ENCODE data around the gene ZFHX3. TPM values are rescaled to one million over a fixed set of nuclear protein-coding genes. Genes with fewer than 3 reads are reported as not detected.

The ZFHX3 gene
- total and polyA plus RNA-seq, 2 donors (not counting 3 experiments of a cell fraction or from before 2014, with no cell fraction given) = 3.7 to 18.8 TPM

DNA sequence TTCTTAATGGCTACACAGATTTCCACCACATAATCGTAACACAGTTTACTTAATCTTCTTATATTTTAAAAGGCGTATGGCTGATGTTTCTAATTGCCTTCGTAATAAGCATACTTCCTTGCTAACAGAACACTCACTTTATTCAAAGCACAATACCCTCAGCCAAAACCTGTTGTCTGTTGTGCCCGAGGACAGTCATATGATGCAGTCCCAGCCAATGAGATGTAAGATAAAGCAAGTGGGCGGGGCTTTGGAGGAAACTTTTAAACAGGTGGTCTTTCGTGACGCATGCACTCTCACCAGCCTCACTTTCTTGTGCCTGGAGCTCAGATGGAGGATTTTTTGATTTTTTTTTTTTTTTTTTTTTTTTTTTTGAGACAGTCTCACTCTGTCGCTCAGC is 174.1 kb downstream of the ZFHX3 start:
- intact Hi-C loops (cut with micrococcal nuclease) = no loop called here
- no peaks in the 10 kb centered on the region for H3K9me1 ChIP-seq (replicated peaks; ENCODE audit: control insufficient read depth, extremely low read depth, insufficient read depth, low read length)
- TF ChIP-seq POLR2AphosphoS5 (IDR thresholded peaks at IDR 0.05; ENCODE audit: insufficient read depth, low read depth, low read length) = no peak
- TF ChIP-seq MYC (IDR thresholded peaks at IDR 0.05; ENCODE audit: low read depth, low read length) = no peak
- TF ChIP-seq GATA2 (IDR thresholded peaks at IDR 0.05; ENCODE audit: insufficient read depth, insufficient read length, low read depth, low read length) = no peak
- TF ChIP-seq, protein P1, sequence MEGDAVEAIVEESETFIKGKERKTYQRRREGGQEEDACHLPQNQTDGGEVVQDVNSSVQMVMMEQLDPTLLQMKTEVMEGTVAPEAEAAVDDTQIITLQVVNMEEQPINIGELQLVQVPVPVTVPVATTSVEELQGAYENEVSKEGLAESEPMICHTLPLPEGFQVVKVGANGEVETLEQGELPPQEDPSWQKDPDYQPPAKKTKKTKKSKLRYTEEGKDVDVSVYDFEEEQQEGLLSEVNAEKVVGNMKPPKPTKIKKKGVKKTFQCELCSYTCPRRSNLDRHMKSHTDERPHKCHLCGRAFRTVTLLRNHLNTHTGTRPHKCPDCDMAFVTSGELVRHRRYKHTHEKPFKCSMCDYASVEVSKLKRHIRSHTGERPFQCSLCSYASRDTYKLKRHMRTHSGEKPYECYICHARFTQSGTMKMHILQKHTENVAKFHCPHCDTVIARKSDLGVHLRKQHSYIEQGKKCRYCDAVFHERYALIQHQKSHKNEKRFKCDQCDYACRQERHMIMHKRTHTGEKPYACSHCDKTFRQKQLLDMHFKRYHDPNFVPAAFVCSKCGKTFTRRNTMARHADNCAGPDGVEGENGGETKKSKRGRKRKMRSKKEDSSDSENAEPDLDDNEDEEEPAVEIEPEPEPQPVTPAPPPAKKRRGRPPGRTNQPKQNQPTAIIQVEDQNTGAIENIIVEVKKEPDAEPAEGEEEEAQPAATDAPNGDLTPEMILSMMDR (IDR thresholded peaks at IDR 0.05; ENCODE audit: extremely low read depth in 1 of 2, insufficient read depth in 1 of 2, low read depth in 1 of 2, low read length in 2 of 2) = no peak
- TF ChIP-seq POLR2A (IDR thresholded peaks at IDR 0.05; ENCODE audit: low read depth, low read length) = no peak
- TF ChIP-seq JUN (IDR thresholded peaks at IDR 0.05; ENCODE audit: borderline replicate concordance, insufficient read depth, insufficient read length, low read depth) = no peak
- H3K4me1 ChIP-seq (ENCODE audit: control insufficient read depth, extremely low read depth, insufficient read depth, low read length) = peaks cover 28% of the 10 kb centered on the region
- ChIA-PET POLR2A (no interaction called here), CTCF (no interaction called here)
- dilution Hi-C loops (cut with MboI; ENCODE audit: extremely low pct_ligation_motif_present, low sequenced_read_pairs) = no loop called here
- no peak overlapping the region for H3K4me2 ChIP-seq (ENCODE audit: insufficient read depth, low read length)
- no peak overlapping the region for H3K4me3 ChIP-seq (replicated peaks in 1 of 3; ENCODE audit: insufficient read depth in 1 of 3, low read depth in 1 of 3, low read length in 3 of 3)
- DNase-seq (ENCODE audit: low read depth, low spot score) (no peak), FAIRE-seq (no peak)
- H2AFZ ChIP-seq (ENCODE audit: low read depth, low read length) = no peak overlapping the region
- no TSS peak for BruUV-seq (replicated peaks)
- H3K9ac ChIP-seq (replicated peaks; ENCODE audit: extremely low read depth, insufficient read depth, low read length) = no peak overlapping the region
- H3K27ac ChIP-seq (ENCODE audit: insufficient read depth, low read depth, low read length) = no peak overlapping the region
- no peaks in the 10 kb centered on the region for H3K36me3 ChIP-seq (ENCODE audit: control insufficient read depth in 2 of 2, extremely low read depth in 1 of 2, insufficient read depth in 2 of 2, low read length in 2 of 2)
- no peaks in the 10 kb centered on the region for H3K9me3 ChIP-seq (replicated peaks; ENCODE audit: control insufficient read depth, insufficient read depth, low read length)
- H3K27me3 ChIP-seq (ENCODE audit: control insufficient read depth in 2 of 2, insufficient read depth in 2 of 2, low read length in 2 of 2) = no peaks in the 10 kb centered on the region
- no peaks in the 10 kb centered on the region for H3K79me2 ChIP-seq (ENCODE audit: control insufficient read depth, insufficient read depth, low read length)
- H4K20me1 ChIP-seq (replicated peaks; ENCODE audit: control insufficient read depth, extremely low read depth, insufficient read depth, low read length) = no peaks in the 10 kb centered on the region

DNA sequence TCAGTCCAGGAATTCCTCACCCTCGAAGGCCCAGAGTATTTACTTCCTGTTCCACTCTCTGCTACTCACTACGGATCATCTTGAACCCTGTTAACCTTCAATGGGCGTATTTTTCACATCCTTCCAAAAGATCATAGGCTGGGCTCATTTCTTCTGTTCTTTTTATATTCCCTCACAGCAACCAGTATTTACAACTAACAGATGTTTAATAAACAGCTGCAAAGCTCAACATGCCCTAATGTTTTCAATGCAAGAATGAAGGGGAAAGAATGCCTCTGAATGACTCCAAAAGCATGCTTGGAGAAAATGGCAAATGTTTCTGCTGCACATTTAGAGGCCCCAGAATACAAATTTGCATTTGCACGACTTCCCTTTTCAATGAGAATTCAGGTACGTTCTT is 174.9 kb downstream of the ZFHX3 start:
- Histone ChIP-seq H3K27me3 (ENCODE audit: control insufficient read depth in 2 of 2, insufficient read depth in 2 of 2, low read length in 2 of 2) (no peaks in the 10 kb centered on the region), H4K20me1 (replicated peaks; ENCODE audit: control insufficient read depth, extremely low read depth, insufficient read depth, low read length) (no peaks in the 10 kb centered on the region), H3K79me2 (ENCODE audit: control insufficient read depth, insufficient read depth, low read length) (no peaks in the 10 kb centered on the region), H3K9me1 (replicated peaks; ENCODE audit: control insufficient read depth, extremely low read depth, insufficient read depth, low read length) (no peaks in the 10 kb centered on the region), H3K4me1 (ENCODE audit: control insufficient read depth, extremely low read depth, insufficient read depth, low read length) (peaks cover 23% of the 10 kb centered on the region), H3K9me3 (replicated peaks; ENCODE audit: control insufficient read depth, insufficient read depth, low read length) (no peaks in the 10 kb centered on the region), H3K9ac (replicated peaks; ENCODE audit: extremely low read depth, insufficient read depth, low read length) (no peak overlapping the region), H3K36me3 (ENCODE audit: control insufficient read depth in 2 of 2, extremely low read depth in 1 of 2, insufficient read depth in 2 of 2, low read length in 2 of 2) (no peaks in the 10 kb centered on the region), H3K4me3 (replicated peaks in 1 of 3; ENCODE audit: insufficient read depth in 1 of 3, low read depth in 1 of 3, low read length in 3 of 3) (no peak overlapping the region), H2AFZ (ENCODE audit: low read depth, low read length) (no peak overlapping the region), H3K27ac (ENCODE audit: insufficient read depth, low read depth, low read length) (no peak overlapping the region), H3K4me2 (ENCODE audit: insufficient read depth, low read length) (no peak overlapping the region)
- no peak for DNase-seq (ENCODE audit: low read depth, low spot score)
- CTCF ChIA-PET = no interaction called here
- no peak for FAIRE-seq
- dilution Hi-C loops (cut with MboI; ENCODE audit: extremely low pct_ligation_motif_present, low sequenced_read_pairs) (no loop called here), intact Hi-C loops (cut with micrococcal nuclease) (no loop called here)
- BruUV-seq (replicated peaks) = no TSS peak
- TF ChIP-seq GATA2 (IDR thresholded peaks at IDR 0.05; ENCODE audit: insufficient read depth, insufficient read length, low read depth, low read length) = no peak
- TF ChIP-seq JUN (IDR thresholded peaks at IDR 0.05; ENCODE audit: borderline replicate concordance, insufficient read depth, insufficient read length, low read depth) = no peak
- no peak for TF ChIP-seq MYC (IDR thresholded peaks at IDR 0.05; ENCODE audit: low read depth, low read length)
- TF ChIP-seq POLR2AphosphoS5 (IDR thresholded peaks at IDR 0.05; ENCODE audit: insufficient read depth, low read depth, low read length) = no peak
- TF ChIP-seq POLR2A (IDR thresholded peaks at IDR 0.05; ENCODE audit: low read depth, low read length) = no peak
- no peak for TF ChIP-seq EZH2 (IDR thresholded peaks at IDR 0.05; ENCODE audit: borderline replicate concordance, low read depth, low read length, severe bottlenecking)
- TF ChIP-seq, protein P2, sequence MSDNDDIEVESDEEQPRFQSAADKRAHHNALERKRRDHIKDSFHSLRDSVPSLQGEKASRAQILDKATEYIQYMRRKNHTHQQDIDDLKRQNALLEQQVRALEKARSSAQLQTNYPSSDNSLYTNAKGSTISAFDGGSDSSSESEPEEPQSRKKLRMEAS (IDR thresholded peaks at IDR 0.05; ENCODE audit: insufficient read depth, insufficient read length) = no peak
- no peak for TF ChIP-seq FOS (IDR thresholded peaks at IDR 0.05; ENCODE audit: borderline replicate concordance, insufficient read depth, low read length)
- TF ChIP-seq, protein P1 (IDR thresholded peaks at IDR 0.05; ENCODE audit: extremely low read depth in 1 of 2, insufficient read depth in 1 of 2, low read depth in 1 of 2, low read length in 2 of 2) = no peak
- POLR2A ChIA-PET = no interaction called here

Measured in endothelial cell of umbilical vein (primary cell).